ENCODE data around the gene RYK.

The RYK gene

DNA sequence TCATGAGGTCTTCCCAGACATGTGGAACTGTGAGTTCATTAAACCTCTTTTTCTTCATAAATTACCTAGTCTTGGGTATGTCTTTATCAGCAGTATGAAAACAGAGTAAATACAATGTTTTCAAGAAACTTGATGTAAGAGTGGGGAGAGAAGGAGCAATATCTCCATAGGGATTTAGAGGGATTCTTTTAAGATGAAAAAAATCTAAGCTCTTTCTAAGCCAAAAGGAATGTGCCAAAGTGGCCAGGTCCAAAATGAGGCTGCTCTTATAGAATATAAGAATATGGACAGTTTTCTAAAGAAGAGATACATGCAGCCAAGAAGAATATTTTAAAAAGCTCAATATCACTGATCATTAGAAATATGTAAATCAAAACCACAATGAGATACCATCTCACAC lies 23.9 kb upstream of the RYK start:
- Histone ChIP-seq H3K9me3 (replicated peaks in 1 of 11) (peaks cover 0 to 5% (median 0%) of the 10 kb centered on the region in 11 experiments; a peak in 2 of 22 replicates), H4K20me1 (no peaks in the 10 kb centered on the region), H3K27me3 (no peaks in the 10 kb centered on the region), H3K36me3 (no peaks in the 10 kb centered on the region), H3K4me1 (peaks cover 0 to 36% (median 0%) of the 10 kb centered on the region in 10 experiments; a peak in 5 of 20 replicates), H3K4me3 (no peak overlapping the region), H3K27ac (no peak overlapping the region), H3K4me2 (no peak overlapping the region), H3K9ac (no peak overlapping the region)
- TF ChIP-seq Cebpa-rat (IDR thresholded peaks at IDR 0.05) = no peak

DNA sequence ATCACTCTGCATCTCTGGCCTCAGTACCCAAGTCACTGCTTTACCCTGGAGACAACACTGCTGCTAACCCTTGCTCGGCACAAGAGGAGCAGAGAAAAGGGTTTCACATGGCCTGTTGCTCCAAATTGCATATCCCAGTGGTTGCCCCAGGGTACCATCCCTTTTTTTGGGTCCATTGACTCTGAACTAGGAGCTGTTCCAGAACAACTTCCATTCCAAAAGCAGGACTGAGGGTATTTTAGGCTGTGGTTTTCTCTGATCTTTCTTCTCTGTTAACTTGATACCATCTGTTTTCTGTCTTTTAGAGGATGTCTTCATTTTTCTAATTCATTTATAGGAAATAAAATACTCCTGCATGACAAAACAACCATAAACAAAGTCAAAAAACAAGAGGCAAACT lies 17.3 kb upstream of the RYK start:
- Histone ChIP-seq H3K4me1 (0 out of 20 replicates have a peak, but pooled peaks cover 0 to 5% (median 0%) of the 10 kb centered on the region in 10 experiments), H3K9ac (no peak overlapping the region), H3K36me3 (no peaks in the 10 kb centered on the region), H3K9me3 (replicated peaks in 1 of 11) (peaks cover 0 to 11% (median 5%) of the 10 kb centered on the region in 11 experiments; a peak in 10 of 22 replicates), H3K27me3 (no peaks in the 10 kb centered on the region), H3K4me3 (no peak overlapping the region), H4K20me1 (no peaks in the 10 kb centered on the region), H3K4me2 (no peak overlapping the region), H3K27ac (no peak overlapping the region)
- no peak for TF ChIP-seq Cebpa-rat (IDR thresholded peaks at IDR 0.05)

DNA sequence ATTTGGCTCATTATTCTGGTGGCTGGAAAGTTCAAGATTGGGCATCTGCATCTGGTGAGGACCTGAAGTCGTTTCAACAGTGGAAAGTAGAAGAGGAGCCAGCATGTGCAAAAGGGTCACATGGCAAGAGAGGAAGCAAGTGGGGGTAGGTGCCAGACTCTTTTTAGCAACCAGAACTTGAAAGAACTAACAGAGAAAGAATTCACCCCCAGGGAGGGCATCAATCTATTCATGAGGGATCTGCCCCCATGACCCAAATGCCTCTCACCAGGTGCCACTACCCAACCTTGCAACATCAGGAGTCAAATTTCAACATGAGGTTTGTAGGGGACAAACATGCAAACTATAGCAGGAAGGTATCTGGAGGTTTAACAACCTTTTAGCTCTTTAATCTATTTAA lies 10.3 kb upstream of the RYK start:
- Histone ChIP-seq H3K27ac (no peak overlapping the region), H3K4me3 (no peak overlapping the region), H4K20me1 (0 out of 22 replicates have a peak, but pooled peaks cover 0 to 4% (median 0%) of the 10 kb centered on the region in 11 experiments), H3K4me1 (peaks cover 5 to 27% (median 9%) of the 10 kb centered on the region in 10 experiments; a peak in 19 of 20 replicates), H3K9me3 (replicated peaks in 1 of 11) (peaks cover 0 to 6% (median 0%) of the 10 kb centered on the region in 11 experiments; a peak in 1 of 22 replicates), H3K27me3 (peaks cover 11 to 37% (median 14%) of the 10 kb centered on the region in 11 experiments; a peak in 21 of 22 replicates), H3K4me2 (peak overlapping the region; percentile 18 to 71 (median 44); a peak in 19 of 22 replicates), H3K36me3 (no peaks in the 10 kb centered on the region), H3K9ac (no peak overlapping the region)
- TF ChIP-seq Cebpa-rat (IDR thresholded peaks at IDR 0.05) = no peak

DNA sequence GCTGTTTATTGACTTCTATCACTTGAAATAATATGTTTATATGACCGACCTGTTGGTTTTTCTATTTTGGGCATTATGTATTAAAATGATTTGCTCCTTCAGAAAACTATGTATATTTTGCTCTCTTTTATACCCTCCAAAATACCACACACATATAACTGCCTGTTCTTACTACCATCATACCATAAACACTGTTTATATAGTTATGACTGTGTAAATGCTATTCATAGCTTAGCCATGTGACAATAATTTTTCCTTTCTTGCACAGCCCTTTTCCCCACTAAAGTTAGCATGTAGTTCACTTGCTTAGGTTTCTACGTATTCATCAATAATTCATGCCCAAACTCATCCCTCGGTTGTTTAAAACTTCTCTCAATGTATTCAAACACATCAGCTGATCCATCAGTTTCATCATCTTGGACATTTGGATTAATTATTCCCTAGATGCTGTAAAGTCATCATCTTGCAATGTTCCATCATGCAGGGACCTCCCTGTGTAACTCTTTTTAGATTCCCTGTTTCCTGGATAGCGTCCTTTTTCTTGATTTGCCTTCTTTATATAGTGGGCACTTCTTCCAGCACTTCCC lies 8.2 kb upstream of the RYK start:
- no peak overlapping the region for H3K9ac ChIP-seq
- no peaks in the 10 kb centered on the region for H3K36me3 ChIP-seq
- peaks cover 0 to 11% (median 5%) of the 10 kb centered on the region in 11 experiments; a peak in 6 of 22 replicates for H4K20me1 ChIP-seq
- H3K27me3 ChIP-seq = peaks cover 12 to 52% (median 29%) of the 10 kb centered on the region in 11 experiments; a peak in 21 of 22 replicates
- H3K9me3 ChIP-seq (replicated peaks in 1 of 11) = peaks cover 0 to 6% (median 0%) of the 10 kb centered on the region in 11 experiments; a peak in 1 of 22 replicates
- no peak overlapping the region for H3K4me2 ChIP-seq
- no peak overlapping the region for H3K4me3 ChIP-seq
- H3K27ac ChIP-seq = no peak overlapping the region
- H3K4me1 ChIP-seq = peaks cover 18 to 48% (median 22%) of the 10 kb centered on the region in 10 experiments
- TF ChIP-seq Cebpa-rat (IDR thresholded peaks at IDR 0.05) = no peak

DNA sequence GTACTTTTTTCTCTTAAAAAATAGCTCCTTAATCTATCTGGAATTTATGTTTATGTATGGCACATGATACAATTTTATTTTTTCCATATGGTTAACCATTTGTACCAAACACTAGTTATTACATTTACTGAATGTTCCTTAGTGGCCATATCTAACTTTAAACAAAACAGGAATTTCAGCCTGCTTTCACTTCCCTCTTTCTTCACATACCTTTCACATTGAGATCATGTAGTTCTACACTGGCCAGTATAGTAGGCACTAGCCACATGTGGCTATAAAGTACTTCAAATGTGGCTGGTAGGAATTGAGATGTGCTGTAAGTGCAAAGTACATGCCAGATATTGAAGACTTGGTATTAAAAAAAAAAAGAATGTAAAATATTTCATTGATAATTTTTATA lies 4.7 kb upstream of the RYK start:
- Histone ChIP-seq H3K27me3 (peaks cover 12 to 71% (median 55%) of the 10 kb centered on the region in 11 experiments; a peak in 21 of 22 replicates), H3K4me2 (peak overlapping the region in 5 of 11 experiments; percentile 3 to 97 (median 91); a peak in 5 of 22 replicates), H4K20me1 (peaks cover 0 to 33% (median 23%) of the 10 kb centered on the region in 11 experiments; a peak in 13 of 22 replicates), H3K9ac (no peak overlapping the region), H3K36me3 (no peaks in the 10 kb centered on the region), H3K4me3 (no peak overlapping the region), H3K9me3 (replicated peaks in 1 of 11) (peaks cover 0 to under 1% (median 0%) of the 10 kb centered on the region in 11 experiments; a peak in 1 of 22 replicates), H3K4me1 (peaks cover 40 to 60% (median 44%) of the 10 kb centered on the region in 10 experiments), H3K27ac (no peak overlapping the region)
- TF ChIP-seq Cebpa-rat (IDR thresholded peaks at IDR 0.05) = no peak

DNA sequence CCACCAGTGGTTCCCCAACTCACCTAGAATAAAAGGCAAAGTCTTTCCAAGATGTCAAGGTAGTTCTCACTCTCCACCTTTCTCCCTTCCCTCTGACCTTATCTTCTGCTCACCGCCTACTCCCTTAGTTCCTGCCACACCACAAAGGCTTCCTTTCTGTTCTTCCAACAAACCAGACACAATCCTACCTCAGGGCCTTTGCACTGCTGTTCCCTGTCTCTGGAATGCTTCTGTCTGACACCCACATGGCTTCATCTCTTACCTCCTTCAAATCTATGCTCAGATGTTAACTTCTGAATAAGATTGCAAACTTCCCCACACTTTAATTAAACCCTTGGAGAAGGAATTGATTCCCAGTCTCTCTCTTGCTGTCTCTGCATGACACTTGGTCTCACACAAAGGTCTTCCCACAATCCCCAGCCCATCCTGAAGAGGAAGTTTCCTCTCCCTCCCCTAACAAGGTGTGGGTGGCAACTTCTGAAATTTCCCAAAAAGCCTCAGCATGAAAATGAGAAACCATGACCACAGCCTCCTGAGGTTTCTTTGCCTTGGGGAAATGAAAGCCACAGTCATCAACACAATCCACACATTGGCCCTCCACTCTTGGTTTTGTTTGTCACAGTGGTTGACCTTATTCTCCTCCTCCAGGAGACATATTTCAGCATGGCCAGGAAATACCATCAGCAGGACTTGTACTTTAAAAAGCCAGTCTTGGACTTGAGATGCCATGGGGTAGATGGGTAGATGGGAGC lies 3.0 kb upstream of the RYK start:
- Histone ChIP-seq H3K4me1 (peaks cover 48 to 67% (median 55%) of the 10 kb centered on the region in 10 experiments), H3K4me3 (peak overlapping the region in 3 of 10 experiments; percentile 3 to 94 (median 42); a peak in 5 of 20 replicates), H3K27ac (peak overlapping the region in 4 of 11 experiments; percentile 59 to 83 (median 70); a peak in 7 of 22 replicates), H4K20me1 (peaks cover 12 to 49% (median 37%) of the 10 kb centered on the region in 11 experiments; a peak in 21 of 22 replicates), H3K27me3 (peaks cover 12 to 89% (median 73%) of the 10 kb centered on the region in 11 experiments; a peak in 21 of 22 replicates), H3K9ac (peak overlapping the region in 2 of 11 experiments; percentile 39 to 52; a peak in 3 of 22 replicates), H3K36me3 (no peaks in the 10 kb centered on the region), H3K4me2 (peak overlapping the region; percentile 91 to 100 (median 97)), H3K9me3 (replicated peaks in 1 of 11) (no peaks in the 10 kb centered on the region)
- TF ChIP-seq Cebpa-rat (IDR thresholded peaks at IDR 0.05) = 0 out of 22 replicates have a peak, but pooled peaks of 2 of the 11 experiments have one; percentile 12 to 43

DNA sequence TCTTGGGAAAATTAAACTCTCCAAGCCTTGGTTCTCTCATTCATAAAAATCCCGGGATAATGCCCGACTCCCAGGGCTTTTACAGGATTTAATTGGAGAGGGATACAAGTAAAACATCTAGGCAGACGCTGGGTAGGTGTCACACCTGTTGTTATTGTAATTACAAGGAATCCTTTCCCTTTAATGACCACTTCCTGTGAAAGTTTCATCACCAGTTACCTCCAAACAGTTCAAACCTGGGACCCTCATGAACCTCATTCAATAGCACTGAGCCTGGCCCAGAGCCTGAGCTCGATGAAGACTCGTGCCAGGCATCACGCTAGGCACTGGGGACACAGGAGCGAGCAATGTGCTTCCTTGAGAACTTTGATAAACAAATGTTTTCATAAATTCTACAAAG lies 2.1 kb upstream of the RYK start:
- Histone ChIP-seq H3K4me1 (peaks cover 48 to 76% (median 55%) of the 10 kb centered on the region in 10 experiments), H3K36me3 (no peaks in the 10 kb centered on the region), H3K4me3 (peak overlapping the region in 1 of 10 experiments; percentile 94; a peak in 2 of 20 replicates), H3K27ac (peak overlapping the region in 4 of 11 experiments; percentile 38 to 83 (median 70); a peak in 7 of 22 replicates), H3K4me2 (peak overlapping the region; percentile 91 to 100 (median 97)), H3K9ac (peak overlapping the region in 4 of 11 experiments; percentile 14 to 61 (median 46); a peak in 5 of 22 replicates), H4K20me1 (peaks cover 21 to 58% (median 46%) of the 10 kb centered on the region in 11 experiments; a peak in 21 of 22 replicates), H3K9me3 (replicated peaks in 1 of 11) (no peaks in the 10 kb centered on the region), H3K27me3 (peaks cover 12 to 90% (median 80%) of the 10 kb centered on the region in 11 experiments; a peak in 21 of 22 replicates)
- TF ChIP-seq Cebpa-rat (IDR thresholded peaks at IDR 0.05) = no peak

DNA sequence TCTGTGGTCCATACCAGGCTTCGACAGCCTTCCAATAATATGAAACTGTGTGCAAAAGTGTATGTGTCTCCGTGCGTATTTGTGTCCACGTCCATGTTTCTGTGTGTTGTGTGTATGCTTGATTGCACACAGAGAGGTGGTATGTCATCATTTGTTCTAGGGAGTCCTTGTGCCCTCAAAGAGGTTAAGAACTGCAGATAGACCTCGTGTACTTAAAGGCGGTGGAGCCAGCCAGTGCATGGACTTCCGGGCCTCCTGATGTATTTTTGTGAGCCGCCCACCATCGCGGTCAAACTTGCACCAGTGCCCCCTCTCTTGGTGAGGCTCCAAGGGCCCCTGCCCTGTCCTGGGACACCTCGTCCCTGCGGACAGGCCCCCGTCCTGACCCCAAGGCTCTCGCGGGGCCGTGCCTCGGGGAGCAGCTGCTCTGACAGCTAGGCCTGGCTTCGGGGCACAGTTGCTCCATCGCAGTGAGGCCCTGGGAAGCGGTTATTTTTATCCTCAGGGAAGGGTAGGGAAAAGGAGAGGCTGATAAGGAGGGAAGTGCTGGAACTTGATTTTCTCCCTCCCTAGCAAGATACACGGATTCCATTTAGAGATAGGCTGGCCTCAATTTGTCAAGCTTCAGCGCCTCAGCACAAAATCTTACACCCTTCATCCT lies 1.2 kb upstream of the RYK start:
- Histone ChIP-seq H3K9ac (peak overlapping the region in 5 of 11 experiments; percentile 11 to 61 (median 41); a peak in 6 of 22 replicates), H3K9me3 (replicated peaks in 1 of 11) (no peaks in the 10 kb centered on the region), H3K36me3 (no peaks in the 10 kb centered on the region), H4K20me1 (peaks cover 30 to 65% (median 47%) of the 10 kb centered on the region in 11 experiments), H3K27ac (peak overlapping the region in 4 of 11 experiments; percentile 38 to 83 (median 70); a peak in 6 of 22 replicates), H3K27me3 (peaks cover 10 to 82% (median 75%) of the 10 kb centered on the region in 11 experiments; a peak in 21 of 22 replicates), H3K4me2 (peak overlapping the region; percentile 91 to 100 (median 97)), H3K4me1 (peaks cover 48 to 85% (median 56%) of the 10 kb centered on the region in 10 experiments), H3K4me3 (peak overlapping the region in 2 of 10 experiments; percentile 82 to 94; a peak in 3 of 20 replicates)
- TF ChIP-seq Cebpa-rat (IDR thresholded peaks at IDR 0.05) = no peak

All from BLaER1 treated with 17β-estradiol and CSF1 and Interleukin-3, amounts not matched to agents 10 nM and 100 nM (cell line).